Measurements from ENCODE around the gene MCU. TPM values are rescaled to one million over a fixed set of nuclear protein-coding genes. Genes with fewer than 3 reads are reported as not detected.

Gene MCU
- total RNA-seq, 2 donors from 2014 or later: 15.0 to 24.6 TPM

- no peak for ATAC-seq (ENCODE audit: insufficient number of reproducible peaks, low FRiP score, low read depth)
- Histone ChIP-seq H3K36me3 (no peaks in the 10 kb centered on the region), H3K4me3 (no peak overlapping the region), H3K27me3 (replicated peaks; ENCODE audit: insufficient read depth) (no peaks in the 10 kb centered on the region), H3K4me1 (ENCODE audit: control insufficient read depth in 1 of 2, low read depth in 2 of 2) (no peaks in the 10 kb centered on the region), H3K27ac (no peak overlapping the region), H3K9me3 (no peaks in the 10 kb centered on the region)
- DNase-seq (ENCODE audit: low spot score): no peak
- TF ChIP-seq CTCF (IDR thresholded peaks at IDR 0.05): no peak
Measured at GRCh38 chr10:72904806-72905205, 212.9 kb downstream of the MCU start.

- no peaks in the 10 kb centered on the region for H3K9me3 ChIP-seq
- DNase-seq (ENCODE audit: low spot score) (no peak), ATAC-seq (ENCODE audit: insufficient number of reproducible peaks, low FRiP score, low read depth) (no peak)
- no peaks in the 10 kb centered on the region for H3K36me3 ChIP-seq
- TF ChIP-seq CTCF (IDR thresholded peaks at IDR 0.05): no peak
- no peak overlapping the region for H3K27ac ChIP-seq
- no peaks in the 10 kb centered on the region for H3K27me3 ChIP-seq (replicated peaks; ENCODE audit: insufficient read depth)
- no peaks in the 10 kb centered on the region for H3K4me1 ChIP-seq (ENCODE audit: control insufficient read depth in 1 of 2, low read depth in 2 of 2)
- no peak overlapping the region for H3K4me3 ChIP-seq
Measured at GRCh38 chr10:72906446-72906845, 214.5 kb downstream of the MCU start.

- TF ChIP-seq CTCF (IDR thresholded peaks at IDR 0.05): no peak
- DNase-seq (ENCODE audit: low spot score) (no peak), ATAC-seq (ENCODE audit: insufficient number of reproducible peaks, low FRiP score, low read depth) (no peak)
- Histone ChIP-seq H3K27me3 (replicated peaks; ENCODE audit: insufficient read depth) (no peaks in the 10 kb centered on the region), H3K9me3 (no peaks in the 10 kb centered on the region), H3K36me3 (no peaks in the 10 kb centered on the region), H3K27ac (no peak overlapping the region), H3K4me1 (ENCODE audit: control insufficient read depth in 1 of 2, low read depth in 2 of 2) (no peaks in the 10 kb centered on the region), H3K4me3 (no peak overlapping the region)
Measured at GRCh38 chr10:72910705-72911104, 218.8 kb downstream of the MCU start.

- Histone ChIP-seq H3K4me1 (ENCODE audit: control insufficient read depth in 1 of 2, low read depth in 2 of 2) (no peaks in the 10 kb centered on the region), H3K4me3 (no peak overlapping the region), H3K27me3 (replicated peaks; ENCODE audit: insufficient read depth) (no peaks in the 10 kb centered on the region), H3K9me3 (no peaks in the 10 kb centered on the region), H3K36me3 (no peaks in the 10 kb centered on the region), H3K27ac (no peak overlapping the region)
- no peak for TF ChIP-seq CTCF (IDR thresholded peaks at IDR 0.05)
- no peak for DNase-seq (ENCODE audit: low spot score)
- ATAC-seq (ENCODE audit: insufficient number of reproducible peaks, low FRiP score, low read depth): no peak
Measured at GRCh38 chr10:72911758-72912157, 219.8 kb downstream of the MCU start.

- DNase-seq (ENCODE audit: low spot score): no peak
- no peak for ATAC-seq (ENCODE audit: insufficient number of reproducible peaks, low FRiP score, low read depth)
- no peaks in the 10 kb centered on the region for H3K36me3 ChIP-seq
- H3K9me3 ChIP-seq: no peaks in the 10 kb centered on the region
- H3K27me3 ChIP-seq (replicated peaks; ENCODE audit: insufficient read depth): no peaks in the 10 kb centered on the region
- no peak for TF ChIP-seq CTCF (IDR thresholded peaks at IDR 0.05)
- H3K27ac ChIP-seq: no peak overlapping the region
- H3K4me3 ChIP-seq: no peak overlapping the region
- H3K4me1 ChIP-seq (ENCODE audit: control insufficient read depth in 1 of 2, low read depth in 2 of 2): peaks cover 4 to 7% of the 10 kb centered on the region in 2 donors
Measured at GRCh38 chr10:72912736-72913135, 220.8 kb downstream of the MCU start.

Measured in thoracic aorta (tissue), 2 donors.